ENCODE results near the gene GHR. TPM values are rescaled to one million over a fixed set of nuclear protein-coding genes. Genes with fewer than 3 reads are reported as not detected.
A peak's percentile ranks its signal among the peaks of the same experiment; 100 is the strongest.

Gene GHR
- total RNA-seq, 4 donors from 2014 or later: 38.9 to 105 (median 74.8) TPM

- DNase-seq (no peak), ATAC-seq (no peak)
- Histone ChIP-seq H3K27ac (no peak overlapping the region), H3K36me3 (no peaks in the 10 kb centered on the region), H3K4me3 (no peak overlapping the region), H3K27me3 (no peaks in the 10 kb centered on the region), H3K4me1 (peaks cover 8 to 13% of the 10 kb centered on the region in 2 donors), H3K9me3 (no peaks in the 10 kb centered on the region)
- TF ChIP-seq CTCF (IDR thresholded peaks at IDR 0.05 in 4 of 5, conservative IDR thresholded peaks at IDR 0.05 in 1 of 5) (no peak), POLR2A (IDR thresholded peaks at IDR 0.05) (no peak)
- in situ Hi-C loops (cut with MboI; ENCODE audit: low sequenced_read_pairs in 4 of 4) (loop anchor here in 2 of 4 donors (25.0 kb wide), 2 partner anchors 343 to 468 kb away; partner anchors contain the start of gene CCDC152 (in 1 of the 2)), intact Hi-C loops (cut with DNase I; ENCODE audit: low total_unique reads) (no loop called here)
Observed at GRCh38 chr5:42419294-42419693, 3.9 kb upstream of the GHR start.

GRCh38 chr5:42422656-42423280 lies 471 bp upstream of the GHR start:
- DNase-seq (no peak), ATAC-seq (peak; percentile 6 to 11)
- Histone ChIP-seq H3K9me3 (no peaks in the 10 kb centered on the region), H3K27me3 (no peaks in the 10 kb centered on the region), H3K27ac (peak overlapping the region; percentile 71 to 90 (median 85)), H3K4me1 (peaks cover 25 to 30% of the 10 kb centered on the region in 2 donors), H3K36me3 (no peaks in the 10 kb centered on the region), H3K4me3 (peak overlapping the region; percentile 62 to 90 (median 80))
- no peak for TF ChIP-seq POLR2A (IDR thresholded peaks at IDR 0.05)
- no peak for TF ChIP-seq CTCF (IDR thresholded peaks at IDR 0.05 in 4 of 5, conservative IDR thresholded peaks at IDR 0.05 in 1 of 5)
- intact Hi-C loops (cut with DNase I; ENCODE audit: low total_unique reads) (loop anchor here (1.0 to 10.0 kb wide), 7 partner anchors 75 to 518 kb away; partner anchors contain the start of genes RIMOC1 and SELENOP), in situ Hi-C loops (cut with MboI; ENCODE audit: low sequenced_read_pairs in 4 of 4) (loop anchor here in 2 of 4 donors (10.0 to 25.0 kb wide), 4 partner anchors 162 to 465 kb away; partner anchors contain the start of gene CCDC152 (in 1 of the 2))

- H3K27ac ChIP-seq: peak overlapping the region in 2 of 4 donors; percentile 84 to 90
- intact Hi-C loops (cut with DNase I; ENCODE audit: low total_unique reads): loop anchor here (10.0 kb wide), 2 partner anchors 459 to 521 kb away; partner anchors contain the start of gene RIMOC1
- no peak for ATAC-seq
- H3K4me1 ChIP-seq: peaks cover 49% of the 10 kb centered on the region in 2 donors
- H3K4me3 ChIP-seq: peak overlapping the region in 3 of 4 donors; percentile 62 to 90 (median 87)
- no peaks in the 10 kb centered on the region for H3K36me3 ChIP-seq
- TF ChIP-seq POLR2A (IDR thresholded peaks at IDR 0.05) (no peak), CTCF (IDR thresholded peaks at IDR 0.05 in 4 of 5, conservative IDR thresholded peaks at IDR 0.05 in 1 of 5) (no peak)
- DNase-seq: no peak
- no peaks in the 10 kb centered on the region for H3K27me3 ChIP-seq
- no peaks in the 10 kb centered on the region for H3K9me3 ChIP-seq
- in situ Hi-C loops (cut with MboI; ENCODE audit: low sequenced_read_pairs in 4 of 4): loop anchor here in 1 of 4 donors (10.0 kb wide), 2 partner anchors 159 to 339 kb away; no protein-coding TSS in a partner anchor
Observed at GRCh38 chr5:42426016-42426415, 2.8 kb downstream of the GHR start.

GRCh38 chr5:42429694-42430093 lies 6.5 kb downstream of the GHR start:
- H3K36me3 ChIP-seq: no peaks in the 10 kb centered on the region
- H3K4me1 ChIP-seq: peaks cover 68 to 73% of the 10 kb centered on the region in 2 donors
- no peaks in the 10 kb centered on the region for H3K27me3 ChIP-seq
- no peaks in the 10 kb centered on the region for H3K9me3 ChIP-seq
- intact Hi-C loops (cut with DNase I; ENCODE audit: low total_unique reads) (loop anchor here (10.0 kb wide), 2 partner anchors 455 to 525 kb away; partner anchors contain the start of gene RIMOC1), in situ Hi-C loops (cut with MboI; ENCODE audit: low sequenced_read_pairs in 4 of 4) (loop anchor here in 1 of 4 donors (10.0 kb wide), 2 partner anchors 155 to 335 kb away; no protein-coding TSS in a partner anchor)
- no peak for DNase-seq
- no peak for ATAC-seq
- peak overlapping the region in 3 of 4 donors; percentile 32 to 58 (median 55) for H3K27ac ChIP-seq
- TF ChIP-seq CTCF (IDR thresholded peaks at IDR 0.05 in 4 of 5, conservative IDR thresholded peaks at IDR 0.05 in 1 of 5) (no peak), POLR2A (IDR thresholded peaks at IDR 0.05) (no peak)
- no peak overlapping the region for H3K4me3 ChIP-seq
